NCI-H1105 treated with DMSO at 0.1 percent for 48 hours (cell line): ENCODE data around the gene CTDP1.

Experiments
- DNase-seq: peaks from one replicate; lab custom pipeline; 2025; lab: John Stamatoyannopoulos, UW

Gene CTDP1

GRCh38 chr18:79644666-79645057 is 34.9 kb upstream of the CTDP1 start:
- DNase-seq = no peak

- no peak for DNase-seq
Observed at GRCh38 chr18:79645291-79645983, 34.2 kb upstream of the CTDP1 start.

- DNase-seq = no peak
Observed at GRCh38 chr18:79647307-79647706, 32.3 kb upstream of the CTDP1 start.

DNA sequence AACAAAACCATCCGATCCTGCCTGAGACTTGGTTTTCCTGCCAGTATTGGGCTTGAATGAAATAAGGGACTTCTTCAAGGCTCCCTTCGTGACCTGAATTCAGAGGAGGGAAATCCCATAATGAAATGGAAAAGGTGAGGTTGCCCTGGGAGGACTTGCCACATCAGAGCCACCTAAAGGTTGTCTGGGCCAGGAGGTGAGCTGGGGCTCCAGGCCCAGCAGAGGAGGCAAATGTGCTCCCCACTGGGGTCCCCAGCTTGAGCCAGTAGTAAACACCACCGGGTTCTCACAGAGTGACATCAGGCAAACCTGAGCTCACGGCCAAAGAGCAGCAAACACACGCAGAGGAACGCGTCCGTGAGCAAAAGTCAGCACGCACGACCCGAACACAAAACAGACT is 28.6 kb upstream of the CTDP1 start:
- DNase-seq = no peak

GRCh38 chr18:79657342-79657996 is 22.1 kb upstream of the CTDP1 start:
- DNase-seq = no peak

GRCh38 chr18:79658366-79658765 is 21.2 kb upstream of the CTDP1 start:
- DNase-seq = no peak

- no peak for DNase-seq
Observed at GRCh38 chr18:79659733-79660132, 19.9 kb upstream of the CTDP1 start.

DNA sequence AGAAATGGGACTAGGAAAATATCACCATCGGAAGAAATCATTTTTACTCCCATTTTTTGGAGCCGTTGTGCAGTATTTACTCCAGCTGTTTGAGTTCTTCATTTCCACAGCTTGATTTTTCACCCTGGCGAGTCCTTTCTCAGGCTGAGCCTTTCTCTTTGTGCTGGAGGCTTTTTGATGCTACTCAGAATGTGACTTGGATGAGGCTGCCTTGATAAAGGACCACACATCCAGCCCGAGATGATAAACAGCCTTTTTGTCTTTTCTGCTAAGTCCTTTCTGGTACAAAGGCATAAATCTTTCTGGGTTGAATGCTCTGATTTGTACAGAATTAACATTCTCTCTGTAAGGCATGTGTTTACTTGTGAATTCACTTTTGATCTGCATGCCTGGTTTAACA is 17.6 kb upstream of the CTDP1 start:
- DNase-seq = no peak

- DNase-seq = no peak
Observed at GRCh38 chr18:79662439-79662838, 17.2 kb upstream of the CTDP1 start.

DNA sequence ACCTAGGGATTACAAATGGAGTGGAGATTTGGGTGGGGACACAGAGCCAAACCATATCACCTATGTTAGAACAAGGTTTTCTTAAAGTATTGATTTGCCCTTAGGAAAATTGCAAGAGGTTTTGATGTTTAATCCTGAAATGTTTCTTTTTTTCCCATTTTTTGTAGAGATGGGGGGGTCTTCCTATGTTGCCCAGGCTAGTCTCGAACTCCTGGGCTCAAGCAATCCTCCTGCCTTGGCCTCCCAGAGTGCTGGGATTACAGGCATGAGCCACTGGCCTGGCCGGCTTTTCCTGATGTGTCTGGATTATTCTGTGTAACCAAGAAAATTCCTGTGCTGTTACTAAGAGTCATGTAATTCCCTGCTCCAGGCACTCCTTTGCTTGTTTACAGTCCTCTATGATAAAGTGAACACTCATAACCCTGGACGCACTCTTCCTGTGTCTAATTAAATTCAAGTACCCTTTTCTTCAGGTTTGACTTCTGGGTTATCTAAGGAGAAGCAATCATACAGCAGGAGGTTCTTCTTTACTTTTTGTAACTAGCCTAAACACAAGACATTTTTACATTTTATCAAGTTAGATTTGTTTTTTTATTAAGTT is 15.0 kb upstream of the CTDP1 start:
- no peak for DNase-seq

GRCh38 chr18:79668203-79668602 is 11.4 kb upstream of the CTDP1 start:
- DNase-seq = no peak

- no peak for DNase-seq
Observed at GRCh38 chr18:79672490-79673276, 6.9 kb upstream of the CTDP1 start.

- no peak for DNase-seq
Observed at GRCh38 chr18:79677221-79677620, 2.4 kb upstream of the CTDP1 start.

- no peak for DNase-seq
Observed at GRCh38 chr18:79677840-79678239, 1.8 kb upstream of the CTDP1 start.

GRCh38 chr18:79678665-79679551 is 695 bp upstream of the CTDP1 start:
- peak; percentile 99 for DNase-seq

GRCh38 chr18:79680100-79680879 is 687 bp downstream of the CTDP1 start:
- no peak for DNase-seq

- no peak for DNase-seq
Observed at GRCh38 chr18:79680891-79681339, 1.3 kb downstream of the CTDP1 start.

GRCh38 chr18:79681484-79682387 is 2.1 kb downstream of the CTDP1 start:
- no peak for DNase-seq

DNA sequence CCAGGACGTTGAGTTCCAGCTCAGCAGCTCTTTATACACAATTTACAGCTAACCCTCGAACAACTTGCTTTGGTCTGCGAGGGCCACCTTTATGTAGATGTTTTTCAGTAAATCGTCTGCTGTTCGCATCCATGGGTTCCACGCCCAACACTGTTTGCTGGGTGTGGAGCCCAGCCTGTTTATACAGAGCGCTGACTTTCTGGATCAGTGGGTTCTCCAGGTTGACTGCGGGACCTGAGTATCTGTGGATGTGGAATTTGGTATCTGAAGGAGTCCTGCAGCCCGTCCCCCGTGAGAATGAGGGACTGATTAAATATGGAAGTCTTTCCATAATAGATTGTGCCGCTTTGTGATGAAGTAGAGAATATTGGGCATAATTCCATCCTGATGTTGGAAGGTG is 2.9 kb downstream of the CTDP1 start:
- no peak for DNase-seq
